H9 (cell line): ENCODE measurements around the gene KLF13. TPM values are rescaled to one million over a fixed set of nuclear protein-coding genes. Genes with fewer than 3 reads are reported as not detected.

Experiments
- DNase-seq: peaks from one replicate; pipeline ENCODE4 v3.0.0-alpha.2; 2017
- H2AFZ ChIP-seq: one replicate; pipeline ENCODE4 v1.6.1; 2013; ENCODE audit warnings: mild to moderate bottlenecking, low read length, control low read depth, moderate library complexity
- H2AK5ac ChIP-seq: 2 replicates; pipeline ENCODE4 v1.6.1; 2013; ENCODE audit warnings: low read length, control low read depth, mixed read lengths; ENCODE audit not compliant: insufficient read length
- H2BK120ac ChIP-seq: one replicate; pipeline ENCODE4 v1.6.1; 2013; ENCODE audit warnings: low read depth, mild to moderate bottlenecking, low read length, control low read depth, inconsistent platforms; ENCODE audit not compliant: poor library complexity, severe bottlenecking
- H2BK12ac ChIP-seq: 2 replicates; pipeline ENCODE4 v1.6.1; 2013; ENCODE audit warnings: low read length, control low read depth, mixed read lengths, low read depth; ENCODE audit not compliant: insufficient read length
- H2BK15ac ChIP-seq: 2 replicates; pipeline ENCODE4 v1.6.1; 2013; ENCODE audit warnings: low read depth, low read length, control low read depth
- H2BK20ac ChIP-seq: one replicate; pipeline ENCODE4 v1.6.1; 2013; ENCODE audit warnings: low read depth, mild to moderate bottlenecking, low read length, control low read depth, inconsistent platforms; ENCODE audit not compliant: poor library complexity, severe bottlenecking
- H2BK5ac ChIP-seq: 2 replicates; pipeline ENCODE4 v1.6.1; 2013; ENCODE audit warnings: low read length, control low read depth, mixed read lengths; ENCODE audit not compliant: insufficient read length
- H3K14ac ChIP-seq: 2 replicates; pipeline ENCODE4 v1.6.1; 2013; ENCODE audit warnings: low read length, control low read depth; ENCODE audit not compliant: insufficient read depth
- H3K18ac ChIP-seq: 2 replicates; pipeline ENCODE4 v1.6.1; 2013; ENCODE audit warnings: low read depth, mild to moderate bottlenecking, mixed read lengths, low read length, control low read depth; ENCODE audit not compliant: insufficient read length
- H3K23ac ChIP-seq: 2 replicates; pipeline ENCODE4 v1.6.1; 2013; ENCODE audit warnings: low read length, control low read depth, mixed read lengths, low read depth; ENCODE audit not compliant: insufficient read length
- H3K23me2 ChIP-seq: 2 replicates; pipeline ENCODE4 v1.6.1; 2013; ENCODE audit warnings: low read depth, mild to moderate bottlenecking, mixed read lengths, low read length, control low read depth; ENCODE audit not compliant: insufficient read length, poor library complexity, severe bottlenecking
- H3K27ac ChIP-seq: 2 replicates; pipeline ENCODE4 v1.5.1; 2013; ENCODE audit warnings: low read length, control low read depth, mixed read lengths, low read depth; ENCODE audit not compliant: insufficient read length
- H3K27me3 ChIP-seq: 2 replicates; pipeline ENCODE4 v1.6.1; 2013; ENCODE audit warnings: low read length, control low read depth, inconsistent platforms; ENCODE audit not compliant: insufficient read depth
- H3K4ac ChIP-seq: 2 replicates; pipeline ENCODE4 v1.6.1; 2013; ENCODE audit warnings: low read depth, mild to moderate bottlenecking, control low read depth, inconsistent platforms, low read length, moderate library complexity
- H3K4me1 ChIP-seq: 2 replicates; pipeline ENCODE4 v1.6.1; 2013; ENCODE audit warnings: low read length, control low read depth, inconsistent platforms; ENCODE audit not compliant: insufficient read depth
- H3K4me2 ChIP-seq: 2 replicates; pipeline ENCODE4 v1.6.1; 2013; ENCODE audit warnings: low read length, control low read depth, mixed read lengths; ENCODE audit not compliant: insufficient read length, insufficient read depth
- H3K56ac ChIP-seq: 2 replicates; pipeline ENCODE4 v1.6.1; 2013; ENCODE audit warnings: low read depth, mild to moderate bottlenecking, mixed read lengths, low read length, control low read depth; ENCODE audit not compliant: insufficient read length
- H3K79me1 ChIP-seq: 2 replicates; pipeline ENCODE4 v1.6.1; 2013; ENCODE audit warnings: low read depth, mild to moderate bottlenecking, moderate library complexity, low read length, control low read depth, inconsistent platforms; ENCODE audit not compliant: insufficient read depth, poor library complexity, severe bottlenecking
- H3K79me2 ChIP-seq: 2 replicates; pipeline ENCODE4 v1.6.1; 2013; ENCODE audit warnings: low read length, control low read depth, inconsistent platforms; ENCODE audit not compliant: insufficient read depth
- H3K9ac ChIP-seq: 2 replicates; pipeline ENCODE4 v1.6.1; 2013; ENCODE audit warnings: low read length, control low read depth, mixed read lengths; ENCODE audit not compliant: insufficient read length; ENCODE audit errors: extremely low read depth
- H3K9me3 ChIP-seq: one replicate; pipeline ENCODE4 v1.6.1; 2013; ENCODE audit warnings: low read depth, low read length, inconsistent platforms; ENCODE audit not compliant: control insufficient read depth
- H3T11ph ChIP-seq: one replicate; pipeline ENCODE4 v1.6.1; 2013; ENCODE audit warnings: mild to moderate bottlenecking, low read length, control low read depth, inconsistent platforms
- H4K20me1 ChIP-seq: one replicate; pipeline ENCODE4 v1.6.1; 2013; ENCODE audit not compliant: control insufficient read depth, insufficient read length, insufficient read depth
- H4K5ac ChIP-seq: 2 replicates; pipeline ENCODE4 v1.6.1; 2013; ENCODE audit warnings: low read depth, mild to moderate bottlenecking, mixed read lengths, low read length, control low read depth; ENCODE audit not compliant: insufficient read length
- H4K8ac ChIP-seq: replicated peaks from 2 replicates; pipeline ENCODE4 v1.6.1; 2013; ENCODE audit warnings: low read length, control low read depth, mixed read lengths, low read depth; ENCODE audit not compliant: insufficient read length
- H4K91ac ChIP-seq: 2 replicates; pipeline ENCODE4 v1.6.1; 2013; ENCODE audit warnings: low read depth, mild to moderate bottlenecking, moderate library complexity, mixed read lengths, low read length, control low read depth; ENCODE audit not compliant: insufficient read length
- H3K27ac Mint-ChIP-seq, 3 experiments: 2 replicates in 2 of 3; 3 replicates in 1 of 3; pipeline ENCODE4 v1.8.0; 2020 to 2021; ENCODE audit warnings: mixed read lengths in 3 of 3, mild to moderate bottlenecking in 1 of 3, moderate library complexity in 1 of 3
- H3K27me3 Mint-ChIP-seq: 2 replicates; pipeline ENCODE4 v1.8.0; 2021; ENCODE audit warnings: low read depth, mild to moderate bottlenecking, moderate library complexity, mixed read lengths
- H3K36me3 Mint-ChIP-seq, 3 experiments: 2 replicates in 2 of 3; 3 replicates in 1 of 3; pipeline ENCODE4 v1.8.0; 2020 to 2021; ENCODE audit warnings: low read depth in 3 of 3, mixed read lengths in 3 of 3; ENCODE audit not compliant: insufficient read depth in 1 of 3
- H3K4me1 Mint-ChIP-seq, 2 experiments: 2 replicates each; pipeline ENCODE4 v1.8.0; 2020; ENCODE audit warnings: mixed read lengths in 2 of 2
- H3K4me3 Mint-ChIP-seq, 2 experiments: 2 replicates in 1 of 2; 3 replicates in 1 of 2; pipeline ENCODE4 v1.8.0; 2020 to 2021; ENCODE audit warnings: mild to moderate bottlenecking in 2 of 2, mixed read lengths in 2 of 2, moderate library complexity in 1 of 2
- H3K9me3 Mint-ChIP-seq, 2 experiments: 2 replicates in 1 of 2; 3 replicates in 1 of 2; pipeline ENCODE4 v1.8.0; 2020; ENCODE audit warnings: mild to moderate bottlenecking in 2 of 2, mixed read lengths in 2 of 2, moderate library complexity in 1 of 2
- CTCF ChIP-seq: fragments of 200-600 bp; sonication (generic); conservative IDR thresholded peaks from 3 replicates; pipeline ENCODE4 v1.8.0; 2021; ENCODE audit warnings: antibody characterized with exemption, mild to moderate bottlenecking
- WGBS: extraction: QIAGEN DNeasy Blood & Tissue Kit; methylation state at CpG from one replicate; pipeline ENCODE4 v1.1.7; 2013; ENCODE audit warnings: missing lambda C conversion rate, low lambda C conversion rate, mixed read lengths; ENCODE audit not compliant: insufficient read length; ENCODE audit errors: extremely low coverage; 5-methylcytosine and 5-hydroxymethylcytosine counted together
- total RNA-seq: library from RNA; stranded (reverse); gene quantifications from 2 replicates; pipeline ENCODE4 v1.2.1, GENCODE V29; 2021

KLF13 gene
- total RNA-seq, 1 experiment from 2014 or later: 33.4 TPM

DNA sequence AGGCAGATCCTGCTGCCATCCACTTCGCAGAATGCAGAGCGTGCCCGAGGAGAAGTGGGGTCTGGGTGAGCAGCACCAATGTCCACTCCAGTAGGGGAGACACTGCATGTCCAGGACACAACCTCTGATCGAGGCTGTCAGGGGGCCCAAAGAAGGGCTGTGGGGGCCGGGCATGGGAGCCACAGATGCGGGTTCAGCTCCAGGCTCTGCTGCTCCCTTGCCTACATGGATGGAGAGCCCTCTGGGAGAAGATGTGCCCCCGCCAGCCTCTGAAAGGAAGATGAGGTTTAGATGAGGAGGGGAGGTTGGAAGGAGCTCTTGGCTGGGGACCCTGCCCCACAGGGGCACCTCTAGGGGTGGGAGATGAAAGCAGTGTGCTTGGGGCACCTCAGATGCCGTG is 75.4 kb downstream of the KLF13 start:
- Histone ChIP-seq H2BK5ac (no peak overlapping the region), H4K91ac (no peak overlapping the region), H3K14ac (no peak overlapping the region), H4K5ac (no peak overlapping the region), H2BK12ac (no peak overlapping the region), H3K4me1 (no peaks in the 10 kb centered on the region), H3K79me2 (no peaks in the 10 kb centered on the region), H2BK120ac (no peak overlapping the region), H3K18ac (no peak overlapping the region), H3K4me2 (no peak overlapping the region), H3K9ac (no peak overlapping the region), H4K8ac (no peak overlapping the region), H2AK5ac (no peak overlapping the region), H3K56ac (no peak overlapping the region), H2AFZ (no peak overlapping the region), H3K23me2 (no peaks in the 10 kb centered on the region), H4K20me1 (no peaks in the 10 kb centered on the region), H3K23ac (no peak overlapping the region), H3K27ac (no peak overlapping the region), H3K9me3 (no peaks in the 10 kb centered on the region), H3K4ac (no peak overlapping the region), H2BK15ac (no peak overlapping the region), H3K27me3 (no peaks in the 10 kb centered on the region), H2BK20ac (no peak overlapping the region), H3K79me1 (no peaks in the 10 kb centered on the region), H3T11ph (no peak overlapping the region)
- Mint-ChIP-seq H3K27ac (no peak overlapping the region), H3K4me1 (peaks cover 11 to 21% of the 10 kb centered on the region in 2 experiments), H3K9me3 (peaks cover 3 to 6% of the 10 kb centered on the region in 2 experiments; a peak in 4 of 5 replicates), H3K36me3 (no peaks in the 10 kb centered on the region; a peak in 2 of 7 replicates), H3K4me3 (no peak overlapping the region), H3K27me3 (peaks cover 2% of the 10 kb centered on the region; the same call in 1 of the 2 replicates)
- DNase-seq: no peak
- WGBS: no CpG with 5 or more reads among the region's 8 CpGs
- TF ChIP-seq CTCF: no peak
